Airway epithelial cell (primary cell): ENCODE measurements around the gene CCNL1. TPM values are rescaled to one million over a fixed set of nuclear protein-coding genes. Genes with fewer than 3 reads are reported as not detected.

ENCODE experiments used
- total RNA-seq: library from RNA; depleted of rRNA; stranded (reverse); fragments of >200 nt; gene quantifications from 2 replicates; pipeline ENCODE4 v1.2.3, GENCODE V29; 2015

The CCNL1 gene
- 55.2 and 65.4 TPM in 2 replicates for total RNA-seq

DNA sequence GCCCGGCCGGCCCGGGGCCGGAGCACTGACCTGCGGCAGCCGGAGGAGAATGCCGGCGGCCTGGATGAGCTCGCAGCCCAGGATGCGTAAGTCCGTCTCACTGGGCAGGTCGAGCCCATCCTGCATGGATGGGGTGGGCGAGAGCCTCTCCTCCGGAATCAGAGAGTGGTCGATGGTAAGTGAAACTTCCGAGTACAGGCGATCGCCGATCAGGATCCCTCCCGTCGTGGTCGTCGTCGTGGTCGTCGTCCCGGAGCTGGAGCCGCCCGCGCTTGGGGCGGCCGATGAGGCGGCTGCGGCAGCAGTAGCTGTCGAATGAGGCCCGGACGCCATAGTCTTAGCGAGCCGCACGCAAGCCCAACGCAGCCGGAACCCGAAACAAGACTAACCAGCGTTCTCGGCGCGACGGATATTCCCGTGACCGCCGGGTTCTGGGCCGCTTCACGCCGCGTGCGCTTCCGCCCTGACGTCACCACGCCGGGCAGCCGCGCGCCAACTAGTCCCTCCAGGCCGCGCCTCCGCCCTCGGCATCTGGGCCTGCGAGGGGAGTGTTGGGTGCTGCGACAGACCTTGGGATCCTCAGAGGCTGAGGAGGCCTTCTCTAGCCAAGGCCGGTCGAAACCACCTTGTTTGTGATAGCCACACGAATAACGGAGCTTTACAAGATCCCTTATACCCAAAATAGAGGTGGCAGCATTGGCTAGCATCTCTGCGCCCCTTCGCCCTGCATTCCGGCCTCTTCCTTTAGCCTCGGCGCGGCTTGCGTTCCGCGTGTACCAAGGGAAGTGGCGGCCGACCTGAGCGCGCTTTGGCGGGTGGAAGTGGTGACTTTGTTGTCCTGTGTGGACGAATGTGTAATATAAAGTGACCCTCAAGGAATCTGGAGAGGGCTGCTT lies at the start of gene CCNL1:
TSS of gene CCNL1 (minus strand) at position 386 of the 896 bp plus-strand sequence. CDS start at position 333, 53 bp downstream.

